GM23338 (cell line): Measurements from ENCODE around the gene MSANTD1. TPM values are rescaled to one million over a fixed set of nuclear protein-coding genes. Genes with fewer than 3 reads are reported as not detected.

Source experiments
- ATAC-seq: fragments of 200-7000 bp; cut with Tn5 transposase; 3 replicates; pipeline ENCODE4 v1.9.1; 2020
- DNase-seq: peaks from one replicate; pipeline ENCODE4 v3.0.0-alpha.2; 2015; ENCODE audit warnings: low spot score
- H2AFZ ChIP-seq: fragments of 200-600 bp; sonication (generic); 2 replicates; pipeline ENCODE4 v1.8.0; 2016; ENCODE audit warnings: antibody characterized with exemption, mild to moderate bottlenecking, moderate library complexity
- H3F3A ChIP-seq: fragments of 200-600 bp; sonication (generic); replicated peaks from 2 replicates; pipeline ENCODE4 v1.8.0; 2017; ENCODE audit warnings: antibody characterized with exemption, mixed run types, low read depth
- H3K27ac ChIP-seq: fragments of 200-600 bp; sonication (generic); 2 replicates; pipeline ENCODE4 v1.6.1; 2016; ENCODE audit warnings: low read depth
- H3K27me3 ChIP-seq: fragments of 200-600 bp; sonication (generic); 2 replicates; pipeline ENCODE4 v1.8.0; 2016; ENCODE audit warnings: mild to moderate bottlenecking, mixed run types, moderate library complexity; ENCODE audit not compliant: insufficient read depth
- H3K36me3 ChIP-seq: fragments of 200-600 bp; sonication (generic); 2 replicates; pipeline ENCODE4 v1.8.0; 2016; ENCODE audit warnings: mild to moderate bottlenecking; ENCODE audit not compliant: insufficient read depth
- H3K4me1 ChIP-seq: fragments of 200-600 bp; sonication (generic); 2 replicates; pipeline ENCODE4 v1.8.0; 2016; ENCODE audit warnings: mild to moderate bottlenecking, moderate library complexity; ENCODE audit not compliant: insufficient read depth
- H3K4me2 ChIP-seq: fragments of 200-600 bp; sonication (generic); 2 replicates; pipeline ENCODE4 v1.7.1; 2017; ENCODE audit warnings: mixed run types
- H3K4me3 ChIP-seq: fragments of 200-600 bp; sonication (generic); 2 replicates; pipeline ENCODE4 v1.6.1; 2016; ENCODE audit warnings: mixed run types
- H3K79me2 ChIP-seq: fragments of 200-600 bp; sonication (generic); replicated peaks from 2 replicates; pipeline ENCODE4 v1.8.0; 2017; ENCODE audit warnings: mild to moderate bottlenecking; ENCODE audit not compliant: insufficient read depth
- H3K9me2 ChIP-seq: fragments of 200-600 bp; sonication (generic); 2 replicates; pipeline ENCODE4 v1.8.0; 2017; ENCODE audit not compliant: insufficient read depth
- H4K20me1 ChIP-seq: fragments of 200-600 bp; sonication (generic); replicated peaks from 2 replicates; pipeline ENCODE4 v1.8.0; 2017; ENCODE audit warnings: mild to moderate bottlenecking; ENCODE audit not compliant: insufficient read depth
- H3K27ac Mint-ChIP-seq: 2 replicates; pipeline ENCODE4 v1.8.0; 2020; ENCODE audit warnings: inconsistent platforms, mild to moderate bottlenecking, moderate library complexity, mixed read lengths
- H3K27me3 Mint-ChIP-seq: 3 replicates; pipeline ENCODE4 v1.8.0; 2022; ENCODE audit warnings: low read depth, mild to moderate bottlenecking, moderate library complexity, mixed read lengths, inconsistent platforms; ENCODE audit not compliant: insufficient read depth, poor library complexity
- H3K36me3 Mint-ChIP-seq: 3 replicates; pipeline ENCODE4 v1.8.0; 2021; ENCODE audit warnings: low read depth, mild to moderate bottlenecking, inconsistent platforms, moderate library complexity, mixed read lengths
- H3K4me1 Mint-ChIP-seq: 3 replicates; pipeline ENCODE4 v1.8.0; 2020; ENCODE audit warnings: mild to moderate bottlenecking, inconsistent platforms, mixed read lengths
- H3K4me3 Mint-ChIP-seq: 3 replicates; pipeline ENCODE4 v1.8.0; 2021; ENCODE audit warnings: moderate library complexity, mild to moderate bottlenecking, inconsistent platforms, mixed read lengths
- H3K9me3 Mint-ChIP-seq: 3 replicates; pipeline ENCODE4 v1.8.0; 2020; ENCODE audit warnings: moderate library complexity, mild to moderate bottlenecking, inconsistent platforms, mixed read lengths
- CREB1 ChIP-seq: fragments of 250-450 bp; sonication (Bioruptor Pico); IDR thresholded peaks from 2 replicates; pipeline ENCODE4 v1.5.0; 2020; ENCODE audit warnings: low read depth, mild to moderate bottlenecking, moderate library complexity
- CTCF ChIP-seq, 2 experiments: fragments of 200-600 bp in 1 of 2; sonication (generic) in 1 of 2; conservative IDR thresholded peaks; 2 replicates each; pipeline versions ENCODE4 v1.5.1 to v1.6.1; 2016 to 2017; ENCODE audit warnings: antibody characterized with exemption in 2 of 2, low read depth in 2 of 2, mild to moderate bottlenecking in 2 of 2, moderate library complexity in 1 of 2
- ETS1 ChIP-seq: IDR thresholded peaks from 2 replicates; pipeline ENCODE4 v1.6.1; 2016; ENCODE audit warnings: antibody characterized with exemption
- EZH2 ChIP-seq: fragments of 200-600 bp; sonication (generic); IDR thresholded peaks from one replicate; pipeline ENCODE4 v1.8.0; 2017; ENCODE audit warnings: antibody characterized with exemption, mild to moderate bottlenecking, low read depth; ENCODE audit not compliant: unreplicated experiment
- EZH2phosphoT487 ChIP-seq: fragments of 200-600 bp; sonication (generic); IDR thresholded peaks from one replicate; pipeline ENCODE4 v1.8.1; 2018; ENCODE audit warnings: antibody characterized with exemption; ENCODE audit not compliant: unreplicated experiment
- JUNB ChIP-seq: IDR thresholded peaks from one replicate; pipeline ENCODE4 v1.6.1; 2016; ENCODE audit warnings: antibody characterized with exemption; ENCODE audit not compliant: unreplicated experiment
- NANOG ChIP-seq: IDR thresholded peaks from 2 replicates; pipeline ENCODE4 v1.6.1; 2016; ENCODE audit warnings: antibody characterized with exemption, borderline replicate concordance
- POLR2AphosphoS5 ChIP-seq: IDR thresholded peaks from 2 replicates; pipeline ENCODE4 v1.6.1; 2016; ENCODE audit warnings: antibody characterized with exemption, low read depth
- REST ChIP-seq: IDR thresholded peaks from one replicate; pipeline ENCODE4 v1.6.1; 2018; ENCODE audit warnings: antibody characterized with exemption; ENCODE audit not compliant: unreplicated experiment
- STAT1 ChIP-seq: IDR thresholded peaks from one replicate; pipeline ENCODE4 v1.6.1; 2016; ENCODE audit warnings: antibody characterized with exemption; ENCODE audit not compliant: unreplicated experiment
- ZNF114 ChIP-seq: fragments of 250-450 bp; sonication (Bioruptor Pico); IDR thresholded peaks from 2 replicates; pipeline ENCODE4 v1.5.0; 2020; ENCODE audit warnings: mild to moderate bottlenecking, moderate library complexity
- ZNF331 ChIP-seq: fragments of 250-450 bp; sonication (Bioruptor Pico); IDR thresholded peaks from 2 replicates; pipeline ENCODE4 v1.5.0; 2020; ENCODE audit warnings: low read depth, mild to moderate bottlenecking, moderate library complexity
- ZNF462 ChIP-seq: fragments of 250-450 bp; sonication (Bioruptor Pico); IDR thresholded peaks from 2 replicates; pipeline ENCODE4 v1.5.0; 2020; ENCODE audit warnings: mild to moderate bottlenecking, moderate library complexity
- polyA plus RNA-seq: library from polyadenylated mRNA; unstranded; fragments of >200 nt; fragmentation: Nextera tagmentation; extraction: Ambion mirVana; gene quantifications from 2 replicates; pipeline ENCODE4 v1.2.1, GENCODE V29; 2016
- total RNA-seq: library from RNA; depleted of rRNA; stranded (reverse); fragments of >200 nt; shearing (Covaris generic); gene quantifications from 2 replicates; pipeline ENCODE4 v1.2.3, GENCODE V29; 2014

MSANTD1 gene
- total and polyA plus RNA-seq, 2 experiments from 2014 or later: 0.29 to 1.0 TPM

GRCh38 chr4:3225071-3225850, 23.7 kb upstream of the MSANTD1 start:
- peaks cover 8% of the 10 kb centered on the region for H4K20me1 ChIP-seq
- peaks cover 64% of the 10 kb centered on the region for H3K36me3 Mint-ChIP-seq
- no peak overlapping the region for H3K4me2 ChIP-seq
- DNase-seq (no peak), ATAC-seq (no peak)
- no peak overlapping the region for H3K4me3 Mint-ChIP-seq
- no peak overlapping the region for H3K4me3 ChIP-seq
- H3K9me3 Mint-ChIP-seq: peaks cover 4% of the 10 kb centered on the region; the same call in 1 of the 3 replicates
- no peak for TF ChIP-seq POLR2AphosphoS5
- no peak for TF ChIP-seq ZNF331
- no peak for TF ChIP-seq EZH2phosphoT487
- TF ChIP-seq EZH2: no peak
- TF ChIP-seq JUNB: no peak
- TF ChIP-seq NANOG: no peak
- TF ChIP-seq CREB1: no peak
- TF ChIP-seq ZNF462 (CRISPR knock-in tag): no peak
- TF ChIP-seq STAT1: no peak
- TF ChIP-seq ZNF114 (CRISPR knock-in tag): no peak
- no peak for TF ChIP-seq CTCF (conservative IDR thresholded peaks at IDR 0.05; ENCODE audit: low read depth in 2 of 2)
- no peak for TF ChIP-seq REST
- no peak for TF ChIP-seq ETS1
- no peak overlapping the region for H2AFZ ChIP-seq
- no peak overlapping the region for H3K27ac ChIP-seq
- 0 out of 2 replicates have a peak, but pooled peaks cover 4% of the 10 kb centered on the region for H3F3A ChIP-seq
- no peaks in the 10 kb centered on the region for H3K79me2 ChIP-seq
- no peaks in the 10 kb centered on the region for H3K4me1 Mint-ChIP-seq
- H3K36me3 ChIP-seq: peaks cover 24% of the 10 kb centered on the region; the same call in 1 of the 2 replicates
- H3K9me2 ChIP-seq: no peaks in the 10 kb centered on the region
- no peaks in the 10 kb centered on the region for H3K4me1 ChIP-seq
- H3K27me3 Mint-ChIP-seq: peaks cover 9% of the 10 kb centered on the region
- no peaks in the 10 kb centered on the region for H3K27me3 ChIP-seq
- H3K27ac Mint-ChIP-seq: no peak overlapping the region
